ENCODE data around the gene NRXN2.

- TF ChIP-seq CTCF (IDR thresholded peaks at IDR 0.05; ENCODE audit: extremely low read depth in 1 of 2, insufficient read depth in 1 of 2, low read depth in 1 of 2, low read length in 2 of 2) (no peak), EZH2 (IDR thresholded peaks at IDR 0.05; ENCODE audit: borderline replicate concordance, low read depth, low read length, severe bottlenecking) (no peak), POLR2A (IDR thresholded peaks at IDR 0.05; ENCODE audit: low read depth, low read length) (no peak), FOS (IDR thresholded peaks at IDR 0.05; ENCODE audit: borderline replicate concordance, insufficient read depth, low read length) (no peak), MYC (IDR thresholded peaks at IDR 0.05; ENCODE audit: low read depth, low read length) (no peak), POLR2AphosphoS5 (IDR thresholded peaks at IDR 0.05; ENCODE audit: insufficient read depth, low read depth, low read length) (no peak), MAX (IDR thresholded peaks at IDR 0.05; ENCODE audit: insufficient read depth, insufficient read length) (no peak), JUN (IDR thresholded peaks at IDR 0.05; ENCODE audit: borderline replicate concordance, insufficient read depth, insufficient read length, low read depth) (no peak), GATA2 (IDR thresholded peaks at IDR 0.05; ENCODE audit: insufficient read depth, insufficient read length, low read depth, low read length) (no peak)
These were observed 160.8 kb downstream of the NRXN2 start for GRCh38 chr11:64561984-64562722.

Measured in endothelial cell of umbilical vein (primary cell).